NCI-H1694 treated with DMSO at 0.1 percent for 48 hours (cell line): ENCODE results near the gene ITPRID2.
"Not testable (repeated sequence)": the region's sequence is repeated elsewhere in the genome, so short reads cannot be mapped to it uniquely, and the experiment has no call there.

Experiments used
- DNase-seq: peaks from one replicate; lab custom pipeline; 2025; lab: John Stamatoyannopoulos, UW

The ITPRID2 gene

GRCh38 chr2:181916726-181917718 is 25.5 kb downstream of the ITPRID2 start:
- DNase-seq, result no peak

GRCh38 chr2:181918188-181918587 is 26.7 kb downstream of the ITPRID2 start:
- no peak for DNase-seq

GRCh38 chr2:181923121-181923520 is 31.6 kb downstream of the ITPRID2 start:
- DNase-seq, result no peak

GRCh38 chr2:181924336-181924735 is 32.8 kb downstream of the ITPRID2 start:
- no peak for DNase-seq

GRCh38 chr2:181934694-181935093 is 43.2 kb downstream of the ITPRID2 start:
- no peak for DNase-seq

GRCh38 chr2:181937473-181937872 is 45.9 kb downstream of the ITPRID2 start:
- no peak for DNase-seq

- no peak for DNase-seq
Measured at GRCh38 chr2:181943411-181944124, 52.0 kb downstream of the ITPRID2 start.

GRCh38 chr2:181944164-181944913 is 52.8 kb downstream of the ITPRID2 start:
- no peak for DNase-seq

- DNase-seq, result no peak
Measured at GRCh38 chr2:181944914-181945291, 53.4 kb downstream of the ITPRID2 start.

- DNase-seq, result no peak
Measured at GRCh38 chr2:181946444-181947127, 55.1 kb downstream of the ITPRID2 start.

- no peak for DNase-seq
Measured at GRCh38 chr2:181947273-181947672, 55.7 kb downstream of the ITPRID2 start.

GRCh38 chr2:181948227-181948626 is 56.7 kb downstream of the ITPRID2 start:
- DNase-seq, result no peak

GRCh38 chr2:181949047-181949446 is 57.5 kb downstream of the ITPRID2 start:
- DNase-seq, result no peak

GRCh38 chr2:181952404-181953226 is 61.1 kb downstream of the ITPRID2 start:
- DNase-seq, result no peak

GRCh38 chr2:181953881-181954537 is 62.5 kb downstream of the ITPRID2 start:
- no peak for DNase-seq

GRCh38 chr2:181954538-181954883 is 63.0 kb downstream of the ITPRID2 start:
- DNase-seq, result no peak

- DNase-seq, result no peak
Measured at GRCh38 chr2:181955010-181955409, 63.5 kb downstream of the ITPRID2 start.

- not testable (repeated sequence) for DNase-seq
Measured at GRCh38 chr2:181955866-181956265, 64.3 kb downstream of the ITPRID2 start.

GRCh38 chr2:181957668-181958067 is 66.1 kb downstream of the ITPRID2 start:
- DNase-seq, result no peak

- no peak for DNase-seq
Measured at GRCh38 chr2:181958726-181959125, 67.2 kb downstream of the ITPRID2 start.
